ENCODE results near the gene CACNB4. TPM values are rescaled to one million over a fixed set of nuclear protein-coding genes. Genes with fewer than 3 reads are reported as not detected.
A peak's percentile ranks its signal among the peaks of the same experiment; 100 is the strongest.

The CACNB4 gene
- total and polyA plus RNA-seq, 9 of the 15 experiments (the other 6 are each of a cell fraction or from before 2014, with no cell fraction given): 0.01 to 0.20 (median 0.04) TPM; not detected in 1

DNA sequence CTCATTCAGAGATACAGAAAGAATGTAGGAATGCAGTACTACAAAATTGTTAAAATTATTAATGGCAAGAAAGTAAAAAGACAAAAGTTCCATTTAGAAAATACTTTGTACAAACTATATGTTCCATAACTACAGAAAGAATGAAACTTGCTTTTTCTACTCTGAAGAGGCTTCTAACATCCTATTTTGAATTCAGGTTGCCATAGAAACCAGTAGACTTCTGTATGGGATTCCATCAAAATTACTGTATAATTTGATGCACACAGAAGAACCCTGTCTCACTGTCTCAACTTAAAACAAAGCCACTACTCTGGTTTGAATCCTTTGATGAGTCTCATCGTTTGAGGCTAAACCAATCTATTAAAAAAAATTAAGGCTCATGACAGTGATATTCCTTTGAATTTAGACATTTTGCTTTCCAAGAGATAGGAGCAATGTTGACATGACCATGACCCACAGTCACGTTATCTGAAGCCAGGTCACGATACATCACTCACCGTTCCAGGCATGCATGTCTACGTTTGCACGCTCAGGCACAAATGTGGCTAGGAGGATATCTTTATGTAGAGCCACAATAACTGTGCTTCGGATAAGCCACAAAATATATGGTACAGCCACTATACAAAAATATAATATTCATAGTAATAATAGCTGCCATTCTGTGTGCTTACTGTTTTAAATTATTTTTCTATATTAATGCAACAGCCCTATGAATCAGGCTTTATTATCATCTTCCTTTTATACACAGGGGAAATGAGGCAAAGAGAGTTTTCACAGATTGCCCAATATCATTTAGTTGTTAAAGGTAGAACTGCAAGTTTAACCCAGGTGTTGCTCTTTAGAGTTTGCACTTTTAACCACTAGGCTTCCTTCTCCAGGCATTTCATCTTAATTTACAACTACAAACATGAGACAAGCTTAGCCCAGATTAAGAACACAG is 82.4 kb downstream of the CACNB4 start:
- peaks cover 13 to 18% of the 10 kb centered on the region in 2 experiments for H3K27me3 ChIP-seq (ENCODE audit: control insufficient read depth in 2 of 2, insufficient read depth in 2 of 2, low read length in 2 of 2)
- no peaks in the 10 kb centered on the region for H4K20me1 ChIP-seq (replicated peaks; ENCODE audit: control insufficient read depth, insufficient read depth, low read length)
- CTCF ChIA-PET (ENCODE audit: low intra/inter-chr PET ratio): no interaction called here
- in situ Hi-C loops (cut with MboI) (loop anchor here (25.0 kb wide), 1 partner anchor 404 kb away; no protein-coding TSS in a partner anchor), intact Hi-C loops (cut with micrococcal nuclease) (no loop called here)
- FAIRE-seq (no peak), DNase-seq (ENCODE audit: extremely low read depth in 1 of 4, low spot score in 3 of 4) (no peak), ATAC-seq (no peak)
- TF ChIP-seq TAF9B (IDR thresholded peaks at IDR 0.05; ENCODE audit: partially characterized antibody) (no peak), BHLHE40 (IDR thresholded peaks at IDR 0.05; ENCODE audit: low read length) (0 out of 2 replicates have a peak, but pooled peaks have one; percentile 9), CBX5 (IDR thresholded peaks at IDR 0.05; ENCODE audit: borderline replicate concordance, low read depth) (no peak), CEBPG (CRISPR knock-in tag; IDR thresholded peaks at IDR 0.05) (no peak), CEBPG (tag; conservative IDR thresholded peaks at IDR 0.05 in 1 of 2, IDR thresholded peaks at IDR 0.05 in 1 of 2) (peak; percentile 40 to 54; a peak in 3 of 4 replicates), ZNF408 (CRISPR knock-in tag; IDR thresholded peaks at IDR 0.05; ENCODE audit: low read depth) (no peak), MAZ (CRISPR knock-in tag; conservative IDR thresholded peaks at IDR 0.05 in 1 of 2, IDR thresholded peaks at IDR 0.05 in 1 of 2) (no peak), BMI1 (IDR thresholded peaks at IDR 0.05; ENCODE audit: low read length) (0 out of 2 replicates have a peak, but pooled peaks have one; percentile 14), RBM15 (IDR thresholded peaks at IDR 0.05; ENCODE audit: insufficient read depth, low read length) (no peak), MEIS2 (IDR thresholded peaks at IDR 0.05; ENCODE audit: partially characterized antibody) (peak; percentile 57), RFX1 (IDR thresholded peaks at IDR 0.05) (peak; percentile 61)
- no TSS peak for BruUV-seq (replicated peaks)
- no peaks in the 10 kb centered on the region for H3K36me3 ChIP-seq (ENCODE audit: control insufficient read depth, insufficient read depth, low read length)
- no peak overlapping the region for H2AFZ ChIP-seq (ENCODE audit: low read depth, low read length)
- WGBS (ENCODE audit: insufficient coverage, low coverage, missing lambda C conversion rate): 1% methylated on average over 7 of the region's 7 CpGs
- H3K4me1 ChIP-seq (replicated peaks in 1 of 2; ENCODE audit: control insufficient read depth in 2 of 2, insufficient read depth in 2 of 2, low read length in 2 of 2): no peaks in the 10 kb centered on the region
- H3K4me2 ChIP-seq (ENCODE audit: insufficient read depth, low read length): no peak overlapping the region
- no peak overlapping the region for H3K9ac ChIP-seq (ENCODE audit: insufficient read depth in 1 of 2, low read depth in 2 of 2, low read length in 2 of 2)
- H3K27ac ChIP-seq (ENCODE audit: extremely low read depth, low read depth, low read length): no peak overlapping the region
- H3K79me2 ChIP-seq (ENCODE audit: control insufficient read depth, insufficient read depth, low read length): no peaks in the 10 kb centered on the region
- H3K9me1 ChIP-seq (ENCODE audit: control insufficient read depth, insufficient read depth, low read length): no peaks in the 10 kb centered on the region
- no peaks in the 10 kb centered on the region for H3K9me3 ChIP-seq (replicated peaks; ENCODE audit: control insufficient read depth, insufficient read depth, low read depth, low read length)
- POLR2A ChIA-PET: no interaction called here
- H3K4me3 ChIP-seq: no peak overlapping the region

Data from K562 (cell line).